Endothelial cell (in vitro differentiated cells): Measurements from ENCODE around the gene PPM1M. TPM values are rescaled to one million over a fixed set of nuclear protein-coding genes. Genes with fewer than 3 reads are reported as not detected.

Source experiments
- DNase-seq: peaks from one replicate; pipeline ENCODE4 v3.0.0; 2021; ENCODE audit warnings: low spot score
- H3K27ac Mint-ChIP-seq: one replicate; pipeline ENCODE4 v1.8.0; 2021; ENCODE audit warnings: mixed read lengths, inconsistent platforms; ENCODE audit not compliant: unreplicated experiment
- H3K27me3 Mint-ChIP-seq: one replicate; pipeline ENCODE4 v1.8.0; 2021; ENCODE audit warnings: mild to moderate bottlenecking, moderate library complexity, mixed read lengths, inconsistent platforms; ENCODE audit not compliant: unreplicated experiment
- H3K36me3 Mint-ChIP-seq: one replicate; pipeline ENCODE4 v1.8.0; 2021; ENCODE audit warnings: mild to moderate bottlenecking, low read depth, mixed read lengths, inconsistent platforms; ENCODE audit not compliant: unreplicated experiment
- H3K4me1 Mint-ChIP-seq: one replicate; pipeline ENCODE4 v1.8.0; 2021; ENCODE audit warnings: mild to moderate bottlenecking, mixed read lengths, inconsistent platforms; ENCODE audit not compliant: unreplicated experiment
- H3K4me3 Mint-ChIP-seq: one replicate; pipeline ENCODE4 v1.8.0; 2021; ENCODE audit warnings: mild to moderate bottlenecking, mixed read lengths, inconsistent platforms; ENCODE audit not compliant: unreplicated experiment
- H3K9me3 Mint-ChIP-seq: one replicate; pipeline ENCODE4 v1.8.0; 2021; ENCODE audit warnings: mixed read lengths, inconsistent platforms; ENCODE audit not compliant: unreplicated experiment
- total RNA-seq: library from RNA; stranded (reverse); fragmentation: NEBNext Ultra II Directional; extraction: Animal tissue kit (Norgen Biotek cat#: 25700); gene quantifications from one replicate; pipeline ENCODE4 v1.2.1, GENCODE V29; 2021; ENCODE audit not compliant: unreplicated experiment
- TF ChIP-seq, protein P1 (sequence below): fragments of 200-600 bp; sonication (generic); IDR thresholded peaks from one replicate; pipeline ENCODE4 v1.5.0; 2021; ENCODE audit warnings: antibody characterized with exemption; ENCODE audit not compliant: unreplicated experiment

Gene PPM1M
- total RNA-seq, 1 donor from 2014 or later = 15.0 TPM

DNA sequence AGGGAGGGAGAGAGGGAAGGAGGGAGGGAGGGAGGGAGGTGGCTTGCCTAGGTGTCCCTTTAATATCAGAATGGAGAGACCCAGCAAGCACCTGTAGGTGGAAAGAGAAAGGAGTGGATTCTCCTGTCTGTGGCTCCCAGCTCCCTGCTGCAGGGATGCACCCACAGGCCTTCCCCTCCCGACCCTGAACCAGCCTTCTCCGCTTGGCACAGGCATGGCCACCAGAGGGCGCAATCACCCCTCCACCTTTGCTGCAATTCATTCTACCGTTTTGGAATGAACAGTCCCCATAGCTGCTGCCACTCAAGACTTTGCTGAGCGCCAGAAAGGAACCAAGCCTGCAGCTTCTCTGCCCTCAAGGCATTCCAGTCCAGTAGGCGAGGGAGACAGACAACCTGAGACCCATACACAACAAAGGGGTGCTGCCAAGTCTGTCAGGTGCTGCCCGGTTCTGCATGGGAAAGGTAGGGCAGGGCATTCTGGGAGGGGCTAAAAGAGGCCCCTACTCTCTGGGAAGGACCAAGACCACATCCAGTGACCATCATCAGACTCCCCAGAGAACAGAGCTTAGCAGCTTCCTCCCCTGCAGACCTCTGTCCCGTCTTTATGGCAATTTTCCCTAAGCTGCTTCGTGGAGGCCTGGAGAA, 25.1 kb upstream of the PPM1M start:
- peaks cover 21% of the 10 kb centered on the region for H3K27me3 Mint-ChIP-seq
- peaks cover 27% of the 10 kb centered on the region for H3K4me1 Mint-ChIP-seq
- no peaks in the 10 kb centered on the region for H3K9me3 Mint-ChIP-seq
- TF ChIP-seq, protein P1, sequence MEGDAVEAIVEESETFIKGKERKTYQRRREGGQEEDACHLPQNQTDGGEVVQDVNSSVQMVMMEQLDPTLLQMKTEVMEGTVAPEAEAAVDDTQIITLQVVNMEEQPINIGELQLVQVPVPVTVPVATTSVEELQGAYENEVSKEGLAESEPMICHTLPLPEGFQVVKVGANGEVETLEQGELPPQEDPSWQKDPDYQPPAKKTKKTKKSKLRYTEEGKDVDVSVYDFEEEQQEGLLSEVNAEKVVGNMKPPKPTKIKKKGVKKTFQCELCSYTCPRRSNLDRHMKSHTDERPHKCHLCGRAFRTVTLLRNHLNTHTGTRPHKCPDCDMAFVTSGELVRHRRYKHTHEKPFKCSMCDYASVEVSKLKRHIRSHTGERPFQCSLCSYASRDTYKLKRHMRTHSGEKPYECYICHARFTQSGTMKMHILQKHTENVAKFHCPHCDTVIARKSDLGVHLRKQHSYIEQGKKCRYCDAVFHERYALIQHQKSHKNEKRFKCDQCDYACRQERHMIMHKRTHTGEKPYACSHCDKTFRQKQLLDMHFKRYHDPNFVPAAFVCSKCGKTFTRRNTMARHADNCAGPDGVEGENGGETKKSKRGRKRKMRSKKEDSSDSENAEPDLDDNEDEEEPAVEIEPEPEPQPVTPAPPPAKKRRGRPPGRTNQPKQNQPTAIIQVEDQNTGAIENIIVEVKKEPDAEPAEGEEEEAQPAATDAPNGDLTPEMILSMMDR = peak; percentile 74
- peak; percentile 92 for DNase-seq
- H3K36me3 Mint-ChIP-seq = peaks cover 10% of the 10 kb centered on the region
- no peak overlapping the region for H3K27ac Mint-ChIP-seq
- H3K4me3 Mint-ChIP-seq = no peak overlapping the region

DNA sequence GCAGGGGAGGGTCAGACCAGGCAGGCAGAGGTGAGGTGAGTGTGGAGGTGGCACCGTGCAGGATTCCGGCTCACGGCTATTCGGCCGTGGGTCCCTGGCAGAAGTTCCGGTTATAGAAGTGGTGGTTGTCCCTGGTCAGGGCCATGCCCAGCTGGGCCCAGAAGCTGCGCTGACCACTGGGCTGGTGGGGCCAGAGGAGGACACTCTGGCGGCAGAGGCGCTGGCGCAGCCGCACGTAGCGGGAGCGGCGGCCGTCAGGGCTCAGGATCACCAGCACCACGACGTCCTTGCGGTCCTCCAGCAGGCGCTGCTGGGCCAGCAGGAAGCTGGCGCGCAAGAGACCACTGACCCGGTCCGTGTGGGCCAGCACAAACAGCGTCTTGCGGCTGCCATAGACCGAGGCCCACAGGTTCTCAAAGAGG, 24.4 kb upstream of the PPM1M start:
- Mint-ChIP-seq H3K27ac (no peak overlapping the region), H3K4me1 (peaks cover 27% of the 10 kb centered on the region), H3K36me3 (peaks cover 7% of the 10 kb centered on the region), H3K27me3 (peaks cover 21% of the 10 kb centered on the region), H3K9me3 (no peaks in the 10 kb centered on the region), H3K4me3 (no peak overlapping the region)
- TF ChIP-seq, protein P1 = no peak
- DNase-seq = no peak

- H3K9me3 Mint-ChIP-seq = no peaks in the 10 kb centered on the region
- no peak overlapping the region for H3K4me3 Mint-ChIP-seq
- H3K36me3 Mint-ChIP-seq = peaks cover 8% of the 10 kb centered on the region
- peaks cover 23% of the 10 kb centered on the region for H3K4me1 Mint-ChIP-seq
- H3K27ac Mint-ChIP-seq = no peak overlapping the region
- DNase-seq = no peak
- H3K27me3 Mint-ChIP-seq = peaks cover 23% of the 10 kb centered on the region
- TF ChIP-seq, protein P1 = no peak
Observed at GRCh38 chr3:52221563-52222318, 23.8 kb upstream of the PPM1M start.

DNA sequence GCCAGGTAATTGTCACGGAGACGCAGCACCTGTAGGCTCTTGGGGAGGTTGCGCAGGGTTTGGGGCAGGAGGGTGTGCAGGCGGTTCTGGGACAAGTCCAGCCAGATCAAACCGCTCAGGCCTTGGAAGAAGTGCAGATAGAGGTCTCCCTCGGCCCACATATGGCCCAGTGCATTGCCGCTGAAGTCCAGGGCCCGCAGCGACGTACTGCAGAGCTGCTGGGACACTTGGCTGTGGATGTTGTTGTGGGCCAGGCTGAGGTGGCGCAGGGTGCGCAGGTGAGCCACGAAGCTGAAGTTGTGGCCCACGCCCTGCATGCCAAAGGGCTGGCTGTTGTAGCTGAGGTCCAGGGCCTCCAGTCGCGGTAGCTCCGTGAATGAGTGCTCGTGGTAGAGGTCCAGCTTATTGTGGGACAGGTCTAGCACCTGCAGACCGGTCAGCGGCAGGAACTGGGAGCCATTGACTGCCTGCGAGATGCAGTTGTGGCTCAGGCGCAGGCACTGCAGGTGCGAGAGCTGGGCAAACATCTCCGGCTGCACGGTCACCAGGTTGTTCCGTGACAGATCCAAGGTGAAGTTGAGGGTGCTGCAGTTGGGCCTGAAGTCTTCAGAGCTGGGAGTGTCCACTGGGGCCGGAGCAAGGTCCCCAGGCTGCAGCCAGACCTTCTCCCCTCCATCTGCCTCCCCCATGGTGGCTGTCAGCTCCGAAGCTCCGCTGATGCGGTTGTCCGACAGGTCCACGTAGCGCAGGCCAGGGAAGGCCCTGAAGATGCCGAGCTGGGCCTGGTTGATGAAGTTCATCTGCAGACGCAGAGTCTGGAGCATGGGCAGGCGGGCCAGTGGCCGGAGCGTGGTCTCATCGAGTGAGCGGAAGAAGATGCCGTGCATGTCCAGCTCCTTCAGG, 23.0 kb upstream of the PPM1M start:
- no peak overlapping the region for H3K4me3 Mint-ChIP-seq
- H3K27ac Mint-ChIP-seq = no peak overlapping the region
- DNase-seq = no peak
- H3K27me3 Mint-ChIP-seq = peaks cover 24% of the 10 kb centered on the region
- no peaks in the 10 kb centered on the region for H3K9me3 Mint-ChIP-seq
- peaks cover 15% of the 10 kb centered on the region for H3K4me1 Mint-ChIP-seq
- peaks cover 10% of the 10 kb centered on the region for H3K36me3 Mint-ChIP-seq
- TF ChIP-seq, protein P1 = no peak
